NT2/D1 (cell line): ENCODE measurements around the gene TCAP.

Source experiments
- DNase-seq: peaks from one replicate; pipeline ENCODE4 v3.0.0-alpha.2; 2011; ENCODE audit warnings: low read depth, low spot score
- H3K27me3 ChIP-seq: 2 replicates; pipeline ENCODE4 v1.6.0; 2011; ENCODE audit warnings: mild to moderate bottlenecking; ENCODE audit not compliant: insufficient read length, insufficient read depth
- H3K36me3 ChIP-seq: 2 replicates; pipeline ENCODE4 v1.6.1; 2011; ENCODE audit warnings: mild to moderate bottlenecking, low read length, mixed read lengths; ENCODE audit not compliant: insufficient read depth, insufficient read length
- H3K4me1 ChIP-seq: 2 replicates; pipeline ENCODE4 v1.5.1; 2011; ENCODE audit not compliant: insufficient read depth, insufficient read length
- H3K4me3 ChIP-seq: 2 replicates; pipeline ENCODE4 v1.5.1; 2011; ENCODE audit warnings: low read depth; ENCODE audit not compliant: insufficient read length
- H3K9ac ChIP-seq: 2 replicates; pipeline ENCODE4 v1.6.0; 2011; ENCODE audit warnings: low read depth; ENCODE audit not compliant: insufficient read length
- H3K9me3 ChIP-seq: 2 replicates; pipeline ENCODE4 v1.5.1; 2011; ENCODE audit warnings: mild to moderate bottlenecking, low read length; ENCODE audit not compliant: insufficient read depth
- SUZ12 ChIP-seq: IDR thresholded peaks from 2 replicates; pipeline ENCODE4 v1.6.1; 2011; ENCODE audit not compliant: insufficient read length, insufficient read depth; ENCODE audit errors: extremely low read depth
- YY1 ChIP-seq: IDR thresholded peaks from 2 replicates; pipeline ENCODE4 v1.6.1; 2011; ENCODE audit not compliant: insufficient read length, insufficient read depth
- ZNF274 ChIP-seq: IDR thresholded peaks from 2 replicates; pipeline ENCODE4 v1.6.1; 2011; ENCODE audit warnings: mild to moderate bottlenecking, low read depth, low read length

The TCAP gene

DNA sequence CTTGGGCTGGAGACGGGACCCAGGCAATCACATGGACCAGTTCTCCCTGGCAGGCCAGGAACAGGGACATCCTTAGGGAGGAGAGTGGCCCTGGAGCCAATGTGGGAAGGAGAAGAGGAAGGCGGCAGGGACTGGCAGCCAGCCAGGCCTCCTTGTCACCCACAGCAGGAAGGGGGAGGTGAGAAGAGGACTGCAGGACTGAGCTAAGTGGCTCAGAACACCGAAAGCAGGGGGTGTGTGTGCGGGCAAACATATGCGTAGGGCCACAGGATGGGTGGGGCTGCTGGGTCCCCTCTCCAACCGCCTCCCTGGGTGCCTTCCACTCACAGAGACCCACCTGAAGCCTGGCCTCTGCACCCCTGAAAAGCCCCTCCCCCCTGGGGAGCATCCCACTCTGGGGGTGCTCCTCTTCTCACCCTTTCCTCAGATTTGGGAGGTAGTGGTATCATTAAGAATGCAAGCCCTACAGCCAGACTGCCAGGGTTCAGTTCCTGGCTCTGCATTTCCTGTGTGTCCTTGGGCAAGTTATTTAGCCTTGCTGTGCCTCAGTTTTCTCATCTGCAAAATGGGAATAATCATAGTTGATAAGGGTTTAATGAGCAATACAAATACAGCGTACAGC is 11.2 kb downstream of the TCAP start:
- TF ChIP-seq YY1 (no peak), ZNF274 (no peak)
- peak overlapping the region; percentile 18 for H3K9ac ChIP-seq
- H3K9me3 ChIP-seq = no peaks in the 10 kb centered on the region
- DNase-seq = no peak
- H3K4me1 ChIP-seq = peaks cover 22% of the 10 kb centered on the region
- no peaks in the 10 kb centered on the region for H3K27me3 ChIP-seq
- no peak overlapping the region for H3K4me3 ChIP-seq
- H3K36me3 ChIP-seq = peaks cover 11% of the 10 kb centered on the region

GRCh38 chr17:39677072-39677471 is 11.9 kb downstream of the TCAP start:
- H3K36me3 ChIP-seq = peaks cover 11% of the 10 kb centered on the region
- no peak overlapping the region for H3K4me3 ChIP-seq
- H3K4me1 ChIP-seq = peaks cover 20% of the 10 kb centered on the region
- no peak for DNase-seq
- H3K9me3 ChIP-seq = no peaks in the 10 kb centered on the region
- H3K9ac ChIP-seq = no peak overlapping the region
- no peak for TF ChIP-seq ZNF274
- no peak for TF ChIP-seq SUZ12
- no peak for TF ChIP-seq YY1
- no peaks in the 10 kb centered on the region for H3K27me3 ChIP-seq

GRCh38 chr17:39677542-39678339 is 12.6 kb downstream of the TCAP start:
- DNase-seq = no peak
- H3K9me3 ChIP-seq = no peaks in the 10 kb centered on the region
- no peak overlapping the region for H3K9ac ChIP-seq
- peaks cover 20% of the 10 kb centered on the region for H3K4me1 ChIP-seq
- TF ChIP-seq SUZ12 (no peak), ZNF274 (no peak), YY1 (no peak)
- no peak overlapping the region for H3K4me3 ChIP-seq
- peaks cover 11% of the 10 kb centered on the region for H3K36me3 ChIP-seq
- H3K27me3 ChIP-seq = no peaks in the 10 kb centered on the region

DNA sequence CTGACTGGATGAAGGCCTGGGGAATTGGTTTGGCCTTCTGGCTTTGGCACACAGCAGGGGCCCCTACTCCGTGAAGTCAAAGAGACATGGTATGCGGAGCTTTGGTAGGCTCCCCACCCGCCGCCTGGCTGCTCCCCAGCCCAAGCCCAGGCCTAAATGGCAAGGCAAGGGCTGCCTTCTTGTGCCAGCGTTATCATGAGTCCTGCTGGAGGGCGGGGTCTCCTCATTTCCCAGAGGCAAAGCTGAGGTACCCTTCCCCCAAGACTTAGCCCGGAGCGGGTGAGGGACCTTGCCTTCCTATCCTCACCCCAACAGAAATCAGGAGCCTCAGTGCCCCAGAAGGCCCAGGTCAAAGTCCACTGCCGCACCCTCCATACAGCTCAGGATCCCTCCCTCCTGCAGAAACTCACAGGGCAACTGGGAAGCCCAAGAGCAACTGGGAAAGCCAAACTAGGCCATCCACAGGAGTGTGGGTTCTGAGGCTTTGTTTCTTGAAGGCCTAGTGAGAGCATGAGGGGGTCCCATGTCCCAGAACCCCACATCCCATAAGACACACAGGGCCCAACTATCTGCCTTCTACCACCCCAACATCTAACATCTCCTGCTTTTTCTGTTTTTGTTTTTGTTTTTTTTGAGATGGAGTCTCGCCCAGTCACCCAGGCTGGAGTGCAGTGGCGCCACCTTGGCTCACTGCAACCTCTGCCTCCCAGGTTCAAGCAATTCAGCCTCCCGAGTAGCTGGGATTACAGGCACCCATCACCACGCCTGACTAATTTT is 13.4 kb downstream of the TCAP start:
- H3K9me3 ChIP-seq = no peaks in the 10 kb centered on the region
- H3K4me1 ChIP-seq = peaks cover 20% of the 10 kb centered on the region
- H3K27me3 ChIP-seq = no peaks in the 10 kb centered on the region
- H3K4me3 ChIP-seq = no peak overlapping the region
- no peak overlapping the region for H3K9ac ChIP-seq
- TF ChIP-seq YY1 (no peak), ZNF274 (no peak), SUZ12 (no peak)
- DNase-seq = no peak
- peaks cover 11% of the 10 kb centered on the region for H3K36me3 ChIP-seq

GRCh38 chr17:39679521-39680192 is 14.5 kb downstream of the TCAP start:
- Histone ChIP-seq H3K4me3 (no peak overlapping the region), H3K9me3 (no peaks in the 10 kb centered on the region), H3K9ac (no peak overlapping the region), H3K4me1 (peaks cover 20% of the 10 kb centered on the region), H3K36me3 (peaks cover 17% of the 10 kb centered on the region), H3K27me3 (no peaks in the 10 kb centered on the region)
- no peak for DNase-seq
- TF ChIP-seq YY1 (no peak), ZNF274 (no peak), SUZ12 (no peak)

DNA sequence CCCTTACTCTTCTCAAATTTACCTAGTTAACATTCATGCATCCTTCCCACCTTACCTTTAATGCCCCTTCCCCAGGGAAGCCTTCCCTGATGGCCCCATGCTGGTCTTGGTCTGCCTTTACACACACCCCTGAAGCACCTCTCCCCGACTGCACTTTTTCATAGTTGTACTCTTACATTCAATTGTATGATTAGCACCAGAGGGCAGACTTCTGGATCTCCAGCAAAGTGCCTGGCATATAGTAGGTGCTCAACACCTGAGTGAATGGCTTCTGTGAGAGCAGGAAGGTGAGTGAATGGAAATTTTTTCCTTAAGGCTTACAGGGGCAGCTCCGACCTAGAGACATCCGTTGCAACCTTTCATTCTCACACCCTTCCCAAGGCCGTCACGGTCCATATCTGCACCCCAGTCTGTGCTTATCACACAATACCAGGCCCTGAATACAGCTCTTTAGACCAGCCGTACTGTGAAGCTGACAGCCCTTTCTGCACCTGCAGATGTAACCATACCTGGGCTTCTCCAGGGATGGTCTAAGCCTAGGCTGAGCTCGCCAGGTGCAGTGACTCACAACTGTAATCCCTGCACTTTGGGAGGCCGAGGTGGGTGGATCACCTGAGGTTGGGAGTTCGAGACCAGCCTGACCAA is 18.3 kb downstream of the TCAP start:
- Histone ChIP-seq H3K36me3 (peaks cover 19% of the 10 kb centered on the region), H3K9ac (no peak overlapping the region), H3K4me3 (no peak overlapping the region), H3K9me3 (no peaks in the 10 kb centered on the region), H3K27me3 (no peaks in the 10 kb centered on the region), H3K4me1 (peaks cover under 1% of the 10 kb centered on the region)
- TF ChIP-seq YY1 (no peak), SUZ12 (no peak), ZNF274 (no peak)
- DNase-seq = no peak
